ENCODE measurements around the gene BCL2L11. TPM values are rescaled to one million over a fixed set of nuclear protein-coding genes. Genes with fewer than 3 reads are reported as not detected.

BCL2L11 gene
- total and polyA plus RNA-seq, 2 experiments from 2014 or later = 10.6 to 22.5 TPM

- DNase-seq (ENCODE audit: low spot score) = peak; percentile 11
Observed at GRCh38 chr2:111200333-111200881, 79.7 kb downstream of the BCL2L11 start.

More at GRCh38 chr2:111200333-111200881, 79.7 kb downstream of the BCL2L11 start:
- peaks cover 2% of the 10 kb centered on the region; the same call in 2 of the 3 replicates for H3K4me1 Mint-ChIP-seq
- no peaks in the 10 kb centered on the region for H3K36me3 Mint-ChIP-seq (ENCODE audit: low read depth)
- no peaks in the 10 kb centered on the region for H3K36me3 ChIP-seq (ENCODE audit: insufficient read depth)
- H3F3A ChIP-seq (replicated peaks; ENCODE audit: low read depth) = no peaks in the 10 kb centered on the region
- no peaks in the 10 kb centered on the region for H4K20me1 ChIP-seq (replicated peaks; ENCODE audit: insufficient read depth)
- no peaks in the 10 kb centered on the region for H3K9me2 ChIP-seq (ENCODE audit: insufficient read depth)
- peak; percentile 74 for ATAC-seq
- H3K4me1 ChIP-seq (ENCODE audit: insufficient read depth) = no peaks in the 10 kb centered on the region
- H3K4me2 ChIP-seq = no peak overlapping the region
- no peak for TF ChIP-seq EZH2phosphoT487 (IDR thresholded peaks at IDR 0.05; ENCODE audit: unreplicated experiment)
- TF ChIP-seq, protein P1, sequence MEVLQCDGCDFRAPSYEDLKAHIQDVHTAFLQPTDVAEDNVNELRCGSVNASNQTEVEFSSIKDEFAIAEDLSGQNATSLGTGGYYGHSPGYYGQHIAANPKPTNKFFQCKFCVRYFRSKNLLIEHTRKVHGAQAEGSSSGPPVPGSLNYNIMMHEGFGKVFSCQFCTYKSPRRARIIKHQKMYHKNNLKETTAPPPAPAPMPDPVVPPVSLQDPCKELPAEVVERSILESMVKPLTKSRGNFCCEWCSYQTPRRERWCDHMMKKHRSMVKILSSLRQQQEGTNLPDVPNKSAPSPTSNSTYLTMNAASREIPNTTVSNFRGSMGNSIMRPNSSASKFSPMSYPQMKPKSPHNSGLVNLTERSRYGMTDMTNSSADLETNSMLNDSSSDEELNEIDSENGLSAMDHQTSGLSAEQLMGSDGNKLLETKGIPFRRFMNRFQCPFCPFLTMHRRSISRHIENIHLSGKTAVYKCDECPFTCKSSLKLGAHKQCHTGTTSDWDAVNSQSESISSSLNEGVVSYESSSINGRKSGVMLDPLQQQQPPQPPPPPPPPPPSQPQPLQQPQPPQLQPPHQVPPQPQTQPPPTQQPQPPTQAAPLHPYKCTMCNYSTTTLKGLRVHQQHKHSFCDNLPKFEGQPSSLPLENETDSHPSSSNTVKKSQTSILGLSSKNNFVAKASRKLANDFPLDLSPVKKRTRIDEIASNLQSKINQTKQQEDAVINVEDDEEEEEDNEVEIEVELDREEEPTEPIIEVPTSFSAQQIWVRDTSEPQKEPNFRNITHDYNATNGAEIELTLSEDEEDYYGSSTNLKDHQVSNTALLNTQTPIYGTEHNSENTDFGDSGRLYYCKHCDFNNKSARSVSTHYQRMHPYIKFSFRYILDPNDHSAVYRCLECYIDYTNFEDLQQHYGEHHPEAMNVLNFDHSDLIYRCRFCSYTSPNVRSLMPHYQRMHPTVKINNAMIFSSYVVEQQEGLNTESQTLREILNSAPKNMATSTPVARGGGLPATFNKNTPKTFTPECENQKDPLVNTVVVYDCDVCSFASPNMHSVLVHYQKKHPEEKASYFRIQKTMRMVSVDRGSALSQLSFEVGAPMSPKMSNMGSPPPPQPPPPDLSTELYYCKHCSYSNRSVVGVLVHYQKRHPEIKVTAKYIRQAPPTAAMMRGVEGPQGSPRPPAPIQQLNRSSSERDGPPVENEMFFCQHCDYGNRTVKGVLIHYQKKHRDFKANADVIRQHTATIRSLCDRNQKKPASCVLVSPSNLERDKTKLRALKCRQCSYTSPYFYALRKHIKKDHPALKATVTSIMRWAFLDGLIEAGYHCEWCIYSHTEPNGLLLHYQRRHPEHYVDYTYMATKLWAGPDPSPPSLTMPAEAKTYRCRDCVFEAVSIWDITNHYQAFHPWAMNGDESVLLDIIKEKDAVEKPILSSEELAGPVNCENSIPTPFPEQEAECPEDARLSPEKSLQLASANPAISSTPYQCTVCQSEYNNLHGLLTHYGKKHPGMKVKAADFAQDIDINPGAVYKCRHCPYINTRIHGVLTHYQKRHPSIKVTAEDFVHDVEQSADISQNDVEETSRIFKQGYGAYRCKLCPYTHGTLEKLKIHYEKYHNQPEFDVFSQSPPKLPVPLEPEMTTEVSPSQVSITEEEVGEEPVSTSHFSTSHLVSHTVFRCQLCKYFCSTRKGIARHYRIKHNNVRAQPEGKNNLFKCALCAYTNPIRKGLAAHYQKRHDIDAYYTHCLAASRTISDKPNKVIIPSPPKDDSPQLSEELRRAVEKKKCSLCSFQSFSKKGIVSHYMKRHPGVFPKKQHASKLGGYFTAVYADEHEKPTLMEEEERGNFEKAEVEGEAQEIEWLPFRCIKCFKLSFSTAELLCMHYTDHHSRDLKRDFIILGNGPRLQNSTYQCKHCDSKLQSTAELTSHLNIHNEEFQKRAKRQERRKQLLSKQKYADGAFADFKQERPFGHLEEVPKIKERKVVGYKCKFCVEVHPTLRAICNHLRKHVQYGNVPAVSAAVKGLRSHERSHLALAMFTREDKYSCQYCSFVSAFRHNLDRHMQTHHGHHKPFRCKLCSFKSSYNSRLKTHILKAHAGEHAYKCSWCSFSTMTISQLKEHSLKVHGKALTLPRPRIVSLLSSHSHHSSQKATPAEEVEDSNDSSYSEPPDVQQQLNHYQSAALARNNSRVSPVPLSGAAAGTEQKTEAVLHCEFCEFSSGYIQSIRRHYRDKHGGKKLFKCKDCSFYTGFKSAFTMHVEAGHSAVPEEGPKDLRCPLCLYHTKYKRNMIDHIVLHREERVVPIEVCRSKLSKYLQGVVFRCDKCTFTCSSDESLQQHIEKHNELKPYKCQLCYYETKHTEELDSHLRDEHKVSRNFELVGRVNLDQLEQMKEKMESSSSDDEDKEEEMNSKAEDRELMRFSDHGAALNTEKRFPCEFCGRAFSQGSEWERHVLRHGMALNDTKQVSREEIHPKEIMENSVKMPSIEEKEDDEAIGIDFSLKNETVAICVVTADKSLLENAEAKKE (CRISPR knock-in tag; IDR thresholded peaks at IDR 0.05) = no peak
- no peak for TF ChIP-seq STAT1 (IDR thresholded peaks at IDR 0.05; ENCODE audit: unreplicated experiment)
- TF ChIP-seq CREB1 (CRISPR knock-in tag; IDR thresholded peaks at IDR 0.05; ENCODE audit: low read depth) = no peak
- no peak for TF ChIP-seq EZH2 (IDR thresholded peaks at IDR 0.05; ENCODE audit: low read depth, unreplicated experiment)
- TF ChIP-seq, protein P2, sequence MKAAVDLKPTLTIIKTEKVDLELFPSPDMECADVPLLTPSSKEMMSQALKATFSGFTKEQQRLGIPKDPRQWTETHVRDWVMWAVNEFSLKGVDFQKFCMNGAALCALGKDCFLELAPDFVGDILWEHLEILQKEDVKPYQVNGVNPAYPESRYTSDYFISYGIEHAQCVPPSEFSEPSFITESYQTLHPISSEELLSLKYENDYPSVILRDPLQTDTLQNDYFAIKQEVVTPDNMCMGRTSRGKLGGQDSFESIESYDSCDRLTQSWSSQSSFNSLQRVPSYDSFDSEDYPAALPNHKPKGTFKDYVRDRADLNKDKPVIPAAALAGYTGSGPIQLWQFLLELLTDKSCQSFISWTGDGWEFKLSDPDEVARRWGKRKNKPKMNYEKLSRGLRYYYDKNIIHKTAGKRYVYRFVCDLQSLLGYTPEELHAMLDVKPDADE (IDR thresholded peaks at IDR 0.05) = no peak
- no peak for TF ChIP-seq JUNB (IDR thresholded peaks at IDR 0.05; ENCODE audit: unreplicated experiment)
- TF ChIP-seq ZNF331 (CRISPR knock-in tag; IDR thresholded peaks at IDR 0.05; ENCODE audit: low read depth) = no peak
- no peak for TF ChIP-seq CTCF (conservative IDR thresholded peaks at IDR 0.05; ENCODE audit: low read depth in 2 of 2)
- TF ChIP-seq, protein P3, sequence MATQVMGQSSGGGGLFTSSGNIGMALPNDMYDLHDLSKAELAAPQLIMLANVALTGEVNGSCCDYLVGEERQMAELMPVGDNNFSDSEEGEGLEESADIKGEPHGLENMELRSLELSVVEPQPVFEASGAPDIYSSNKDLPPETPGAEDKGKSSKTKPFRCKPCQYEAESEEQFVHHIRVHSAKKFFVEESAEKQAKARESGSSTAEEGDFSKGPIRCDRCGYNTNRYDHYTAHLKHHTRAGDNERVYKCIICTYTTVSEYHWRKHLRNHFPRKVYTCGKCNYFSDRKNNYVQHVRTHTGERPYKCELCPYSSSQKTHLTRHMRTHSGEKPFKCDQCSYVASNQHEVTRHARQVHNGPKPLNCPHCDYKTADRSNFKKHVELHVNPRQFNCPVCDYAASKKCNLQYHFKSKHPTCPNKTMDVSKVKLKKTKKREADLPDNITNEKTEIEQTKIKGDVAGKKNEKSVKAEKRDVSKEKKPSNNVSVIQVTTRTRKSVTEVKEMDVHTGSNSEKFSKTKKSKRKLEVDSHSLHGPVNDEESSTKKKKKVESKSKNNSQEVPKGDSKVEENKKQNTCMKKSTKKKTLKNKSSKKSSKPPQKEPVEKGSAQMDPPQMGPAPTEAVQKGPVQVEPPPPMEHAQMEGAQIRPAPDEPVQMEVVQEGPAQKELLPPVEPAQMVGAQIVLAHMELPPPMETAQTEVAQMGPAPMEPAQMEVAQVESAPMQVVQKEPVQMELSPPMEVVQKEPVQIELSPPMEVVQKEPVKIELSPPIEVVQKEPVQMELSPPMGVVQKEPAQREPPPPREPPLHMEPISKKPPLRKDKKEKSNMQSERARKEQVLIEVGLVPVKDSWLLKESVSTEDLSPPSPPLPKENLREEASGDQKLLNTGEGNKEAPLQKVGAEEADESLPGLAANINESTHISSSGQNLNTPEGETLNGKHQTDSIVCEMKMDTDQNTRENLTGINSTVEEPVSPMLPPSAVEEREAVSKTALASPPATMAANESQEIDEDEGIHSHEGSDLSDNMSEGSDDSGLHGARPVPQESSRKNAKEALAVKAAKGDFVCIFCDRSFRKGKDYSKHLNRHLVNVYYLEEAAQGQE (IDR thresholded peaks at IDR 0.05; ENCODE audit: unreplicated experiment) = no peak
- no peak overlapping the region for H3K27ac Mint-ChIP-seq
- H3K79me2 ChIP-seq (replicated peaks; ENCODE audit: insufficient read depth) = no peaks in the 10 kb centered on the region
- H3K4me3 Mint-ChIP-seq = no peak overlapping the region; the same call in 2 of the 3 replicates
- no peak overlapping the region for H3K4me3 ChIP-seq
- H3K27ac ChIP-seq (ENCODE audit: low read depth) = no peak overlapping the region
- H3K27me3 ChIP-seq (ENCODE audit: insufficient read depth) = no peaks in the 10 kb centered on the region
- H2AFZ ChIP-seq = peak overlapping the region; percentile 66; the same call in 1 of the 2 replicates
- H3K27me3 Mint-ChIP-seq (ENCODE audit: insufficient read depth, low read depth, poor library complexity) = peaks cover 3% of the 10 kb centered on the region
- no peaks in the 10 kb centered on the region for H3K9me3 Mint-ChIP-seq
